ENCODE measurements around the gene NMBR. TPM values are rescaled to one million over a fixed set of nuclear protein-coding genes. Genes with fewer than 3 reads are reported as not detected.

Gene NMBR
- total and polyA plus RNA-seq, 2 of the 8 experiments (the other 6 are each of a cell fraction or from before 2014, with no cell fraction given), result 0.08 TPM; not detected in 1

DNA sequence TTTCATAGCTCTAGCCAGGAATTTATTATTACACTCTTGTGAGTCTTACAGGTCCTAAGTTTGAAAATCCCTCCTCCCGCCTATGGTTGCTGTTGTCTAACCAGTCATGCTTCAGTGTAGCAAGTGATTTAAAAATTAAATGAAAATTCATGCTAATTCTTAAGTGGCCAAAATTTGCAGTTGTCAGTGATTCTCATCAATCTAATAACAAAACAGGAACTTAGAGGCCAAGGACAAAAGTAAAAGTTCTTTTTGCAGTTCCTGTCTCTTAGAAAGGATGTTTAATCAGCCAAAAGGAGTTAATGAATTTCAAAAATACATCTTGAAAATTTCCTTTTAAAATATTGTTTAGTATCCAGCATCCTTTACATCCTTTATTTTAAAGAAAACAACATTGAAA is 36.4 kb upstream of the NMBR start:
- H3K4me3 ChIP-seq (ENCODE audit: extremely low read depth in 1 of 4, insufficient read depth in 2 of 4, low read depth in 3 of 4, low read length in 4 of 4), result no peak overlapping the region
- no peak for DNase-seq (ENCODE audit: low read depth in 1 of 2, low spot score in 2 of 2)
- no peak overlapping the region for H3K4me2 ChIP-seq (ENCODE audit: insufficient read depth in 1 of 2, low read depth in 2 of 2, low read length in 2 of 2)
- H2BK120ac ChIP-seq (replicated peaks; ENCODE audit: low read depth, low read length), result no peak overlapping the region
- no peak overlapping the region for H2AK5ac ChIP-seq (ENCODE audit: low read depth, low read length)
- no peak overlapping the region for H4K91ac ChIP-seq (replicated peaks; ENCODE audit: insufficient read length, low read length)
- H3K56ac ChIP-seq (replicated peaks; ENCODE audit: insufficient read length, low read depth, low read length), result no peak overlapping the region
- H3K4me1 ChIP-seq (replicated peaks in 1 of 4; ENCODE audit: control insufficient read depth in 3 of 4, insufficient read depth in 4 of 4, low read length in 3 of 4), result no peaks in the 10 kb centered on the region
- no peak for TF ChIP-seq MAFK (IDR thresholded peaks at IDR 0.05; ENCODE audit: low read depth, low read length)
- no peak for TF ChIP-seq SAP30 (IDR thresholded peaks at IDR 0.05; ENCODE audit: insufficient read depth, insufficient replicate concordance, low read length)
- TF ChIP-seq KDM4A (IDR thresholded peaks at IDR 0.05; ENCODE audit: low read depth, low read length, severe bottlenecking), result no peak
- H3K9me3 ChIP-seq (ENCODE audit: insufficient read depth in 2 of 2, low read depth in 1 of 2, low read length in 1 of 2), result no peaks in the 10 kb centered on the region
- H4K5ac ChIP-seq (ENCODE audit: insufficient read length, low read depth, low read length), result no peak overlapping the region
- H3K23ac ChIP-seq (ENCODE audit: insufficient read length), result no peak overlapping the region
- no peaks in the 10 kb centered on the region for H3K27me3 ChIP-seq (replicated peaks in 1 of 4; ENCODE audit: control insufficient read depth in 3 of 4, extremely low read depth in 1 of 4, insufficient read depth in 3 of 4, low read length in 3 of 4)
- H3K27ac ChIP-seq (ENCODE audit: low read depth, low read length), result no peak overlapping the region
- H3K4ac ChIP-seq (replicated peaks; ENCODE audit: insufficient read length, low read depth, low read length), result no peak overlapping the region
- H3K79me2 ChIP-seq (ENCODE audit: control insufficient read depth in 1 of 2, insufficient read depth in 2 of 2, low read length in 2 of 2), result no peaks in the 10 kb centered on the region
- FAIRE-seq, result no peak
- CTCF ChIA-PET (ENCODE audit: partially characterized antibody), result interaction anchor here (1.6 kb wide), 1 partner anchor 27 kb away, joined by 4 read pairs; no protein-coding TSS in a partner anchor
- H3K79me1 ChIP-seq (ENCODE audit: low read depth, low read length), result no peaks in the 10 kb centered on the region
- H3K18ac ChIP-seq (ENCODE audit: extremely low read depth, low read length), result no peak overlapping the region
- POLR2A ChIA-PET (ENCODE audit: partially characterized antibody), result no interaction called here
- no peak overlapping the region for H3K14ac ChIP-seq (ENCODE audit: insufficient read length)
- no peaks in the 10 kb centered on the region for H4K20me1 ChIP-seq (replicated peaks in 1 of 2; ENCODE audit: control insufficient read depth in 1 of 2, insufficient read depth in 2 of 2, low read length in 2 of 2)
- no peak overlapping the region for H2AFZ ChIP-seq (ENCODE audit: low read length)
- no peak overlapping the region for H2BK5ac ChIP-seq (ENCODE audit: low read depth, low read length)
- no peak overlapping the region for H2BK20ac ChIP-seq (ENCODE audit: low read length)
- no peak overlapping the region for H2BK12ac ChIP-seq (ENCODE audit: low read depth, low read length)
- no peak overlapping the region for H4K8ac ChIP-seq (ENCODE audit: extremely low read depth, insufficient read depth, low read length)
- no peak overlapping the region for H2BK15ac ChIP-seq (ENCODE audit: low read length)
- H3K9ac ChIP-seq (replicated peaks in 1 of 4; ENCODE audit: extremely low read depth in 1 of 4, low read depth in 3 of 4, low read length in 3 of 4), result no peak overlapping the region
- H3K23me2 ChIP-seq (ENCODE audit: low read depth, low read length), result no peaks in the 10 kb centered on the region
- 88% methylated on average over 1 of the region's 1 CpG; no CpG with 5 or more reads in 1 of the 2 experiments for WGBS, 2 experiments (ENCODE audit: extremely low coverage in 1 of 2, insufficient coverage in 1 of 2, insufficient read length in 1 of 2, insufficient replicate concordance in 2 of 2, low coverage in 1 of 2, low lambda C conversion rate in 2 of 2, missing lambda C conversion rate in 1 of 2)
- H3K36me3 ChIP-seq (ENCODE audit: control insufficient read depth in 2 of 4, insufficient read depth in 4 of 4, low read length in 3 of 4), result no peaks in the 10 kb centered on the region; a peak in 1 of 8 replicates

All from H1 (cell line).